Skeletal muscle cell (primary cell): ENCODE measurements around the gene NCBP2L.
"Not testable (repeated sequence)": the region's sequence is repeated elsewhere in the genome, so short reads cannot be mapped to it uniquely, and the experiment has no call there.

ENCODE experiments used
- DNase-seq: peaks from one replicate; pipeline ENCODE4 v3.0.0-alpha.2; 2010; ENCODE audit warnings: low read depth
- H3K4me3 ChIP-seq: 2 replicates; pipeline ENCODE4 v1.5.1; 2011; ENCODE audit warnings: low read depth, mild to moderate bottlenecking, control low read depth, low read length, moderate library complexity

Gene NCBP2L

GRCh38 chrX:107776649-107777535, 641 bp upstream of the NCBP2L start:
- peak overlapping the region; percentile 49 for H3K4me3 ChIP-seq
- peak; percentile 70 for DNase-seq

- DNase-seq, result no peak
- no peak overlapping the region for H3K4me3 ChIP-seq
Observed at GRCh38 chrX:107780525-107780924, 3.0 kb downstream of the NCBP2L start.

GRCh38 chrX:107787827-107788226, 10.3 kb downstream of the NCBP2L start:
- DNase-seq, result no peak

GRCh38 chrX:107804427-107804826, 26.9 kb downstream of the NCBP2L start:
- H3K4me3 ChIP-seq, result no peak overlapping the region
- no peak for DNase-seq

More at GRCh38 chrX:107787827-107788226, 10.3 kb downstream of the NCBP2L start:
- H3K4me3 ChIP-seq, result no peak overlapping the region

- H3K4me3 ChIP-seq, result no peak overlapping the region
- DNase-seq, result no peak
Observed at GRCh38 chrX:107805179-107805578, 27.6 kb downstream of the NCBP2L start.

- H3K4me3 ChIP-seq, DNase-seq: not testable (repeated sequence)
Observed at GRCh38 chrX:107810053-107810452, 32.5 kb downstream of the NCBP2L start.

- no peak overlapping the region for H3K4me3 ChIP-seq
- DNase-seq, result no peak
Observed at GRCh38 chrX:107818900-107819521, 41.5 kb downstream of the NCBP2L start.

GRCh38 chrX:107823042-107823441, 45.5 kb downstream of the NCBP2L start:
- no peak for DNase-seq
- H3K4me3 ChIP-seq, result no peak overlapping the region

GRCh38 chrX:107823456-107823855, 45.9 kb downstream of the NCBP2L start:
- no peak overlapping the region for H3K4me3 ChIP-seq
- peak; percentile 48 for DNase-seq

- no peak for DNase-seq
- peak within 1 kb of the TSS; percentile 50 for H3K4me3 ChIP-seq
Observed at GRCh38 chrX:107825698-107826237, 48.2 kb downstream of the NCBP2L start, which contains the start of gene MID2. Gene MID2, plus strand, starts transcription at chrX:107825866. Its CDS starts 561 bp downstream, at chrX:107826427.

- DNase-seq, result no peak
- H3K4me3 ChIP-seq, result peak overlapping the region; percentile 50
Observed at GRCh38 chrX:107826238-107827029, 48.9 kb downstream of the NCBP2L start.

GRCh38 chrX:107827030-107827831, 49.7 kb downstream of the NCBP2L start:
- peak overlapping the region; percentile 50 for H3K4me3 ChIP-seq
- no peak for DNase-seq

GRCh38 chrX:107827852-107828251, 50.3 kb downstream of the NCBP2L start:
- no peak overlapping the region for H3K4me3 ChIP-seq
- DNase-seq, result no peak

- no peak for DNase-seq
- no peak overlapping the region for H3K4me3 ChIP-seq
Observed at GRCh38 chrX:107829878-107830277, 52.3 kb downstream of the NCBP2L start.

- DNase-seq, result no peak
- no peak overlapping the region for H3K4me3 ChIP-seq
Observed at GRCh38 chrX:107831071-107831730, 53.7 kb downstream of the NCBP2L start.

- no peak for DNase-seq
Observed at GRCh38 chrX:107834275-107835201, 57.0 kb downstream of the NCBP2L start.

GRCh38 chrX:107836958-107837357, 59.4 kb downstream of the NCBP2L start:
- DNase-seq, result no peak
- H3K4me3 ChIP-seq, result no peak overlapping the region

More at GRCh38 chrX:107834275-107835201, 57.0 kb downstream of the NCBP2L start:
- H3K4me3 ChIP-seq, result no peak overlapping the region
